Stomach smooth muscle (tissue), 2 donors: ENCODE results near the gene MARVELD1.
"Not testable (repeated sequence)": the region's sequence is repeated elsewhere in the genome, so short reads cannot be mapped to it uniquely, and the experiment has no call there.

Experiments used
- H3K27ac ChIP-seq: one replicate; pipeline ENCODE4 v1.7.0; 2013; ENCODE audit warnings: mild to moderate bottlenecking, low read length, inconsistent platforms
- H3K27me3 ChIP-seq, 2 donors: one replicate each; pipeline ENCODE4 v1.7.0; 2013; ENCODE audit warnings: low read length in 2 of 2; ENCODE audit not compliant: insufficient read depth in 2 of 2, control insufficient read depth in 1 of 2
- H3K36me3 ChIP-seq, 2 donors: one replicate each; pipeline ENCODE4 v1.7.0; 2013; ENCODE audit warnings: low read length in 2 of 2; ENCODE audit not compliant: control insufficient read depth in 2 of 2, insufficient read depth in 2 of 2
- H3K4me1 ChIP-seq: one replicate; pipeline ENCODE4 v1.7.0; 2013; ENCODE audit warnings: low read length; ENCODE audit not compliant: control insufficient read depth, insufficient read depth
- H3K4me3 ChIP-seq, 2 donors: one replicate each; pipeline ENCODE4 v1.7.0; 2013; ENCODE audit warnings: low read length in 2 of 2
- H3K9ac ChIP-seq, 2 donors: one replicate each; pipeline ENCODE4 v1.7.0; 2013; ENCODE audit warnings: low read length in 2 of 2, mild to moderate bottlenecking in 1 of 2
- H3K9me3 ChIP-seq, 2 donors: one replicate each; pipeline ENCODE4 v1.7.0; 2013; ENCODE audit warnings: low read length in 2 of 2; ENCODE audit not compliant: control insufficient read depth in 2 of 2
- donor health status: healthy.
- donor health status: Pancreatic carcinoma.

Gene MARVELD1

GRCh38 chr10:97698072-97698655 lies 15.4 kb upstream of the MARVELD1 start:
- H3K9ac ChIP-seq, H3K4me3 ChIP-seq, H3K9me3 ChIP-seq, H3K4me1 ChIP-seq, H3K27me3 ChIP-seq, H3K36me3 ChIP-seq, H3K27ac ChIP-seq: not testable (repeated sequence)

- Histone ChIP-seq H3K36me3 (no peaks in the 10 kb centered on the region), H3K27ac (no peak overlapping the region), H3K4me1 (no peaks in the 10 kb centered on the region), H3K9ac (peak overlapping the region in 1 of 2 donors; percentile 5), H3K9me3 (no peaks in the 10 kb centered on the region), H3K27me3 (no peaks in the 10 kb centered on the region), H3K4me3 (no peak overlapping the region)
These were observed 12.0 kb upstream of the MARVELD1 start for GRCh38 chr10:97701438-97702069.

- no peak overlapping the region for H3K27ac ChIP-seq
- no peak overlapping the region for H3K9ac ChIP-seq
- H3K9me3 ChIP-seq = no peaks in the 10 kb centered on the region
- no peaks in the 10 kb centered on the region for H3K27me3 ChIP-seq
- H3K36me3 ChIP-seq = no peaks in the 10 kb centered on the region
- no peak overlapping the region for H3K4me3 ChIP-seq
- H3K4me1 ChIP-seq = peaks cover 15% of the 10 kb centered on the region
These were observed 10.0 kb upstream of the MARVELD1 start for GRCh38 chr10:97703398-97704067.

GRCh38 chr10:97704341-97704740 lies 9.2 kb upstream of the MARVELD1 start:
- no peak overlapping the region for H3K27ac ChIP-seq
- H3K4me3 ChIP-seq = no peak overlapping the region
- no peaks in the 10 kb centered on the region for H3K27me3 ChIP-seq
- H3K9me3 ChIP-seq = no peaks in the 10 kb centered on the region
- H3K36me3 ChIP-seq = no peaks in the 10 kb centered on the region
- peaks cover 21% of the 10 kb centered on the region for H3K4me1 ChIP-seq
- H3K9ac ChIP-seq = no peak overlapping the region

DNA sequence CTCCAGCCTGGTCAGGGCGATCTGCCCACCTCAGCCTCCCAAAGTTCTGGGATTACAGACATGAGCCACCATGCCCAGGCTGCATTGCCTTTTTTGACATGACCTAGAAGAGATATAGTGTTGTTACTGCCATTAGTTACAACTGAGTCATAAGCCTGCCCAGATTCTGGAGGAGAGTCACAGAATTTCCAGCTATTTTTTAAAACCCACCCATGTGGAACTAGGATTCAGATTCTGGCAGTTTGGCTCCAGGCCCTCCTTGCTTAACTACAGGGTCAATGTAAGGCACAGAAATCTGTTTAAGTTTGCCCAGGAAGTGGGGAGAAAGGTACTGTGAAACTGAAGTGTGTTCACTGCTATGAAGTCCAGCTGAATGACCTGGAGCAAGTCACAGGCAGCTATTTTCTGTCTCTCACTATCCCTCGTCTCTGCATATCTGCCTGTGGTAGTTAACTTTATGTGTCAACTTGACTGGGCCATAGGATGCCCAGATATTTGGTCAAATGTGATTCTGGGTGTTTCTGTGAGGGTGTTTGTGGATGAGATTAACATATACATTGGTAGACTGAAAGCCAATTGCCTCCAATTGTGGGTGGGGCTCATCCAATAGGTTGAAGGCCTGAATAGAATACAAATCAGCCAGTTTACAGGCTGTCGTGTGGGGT lies 8.4 kb upstream of the MARVELD1 start:
- no peaks in the 10 kb centered on the region for H3K27me3 ChIP-seq
- H3K27ac ChIP-seq = no peak overlapping the region
- peaks cover 28% of the 10 kb centered on the region for H3K4me1 ChIP-seq
- H3K9me3 ChIP-seq = no peaks in the 10 kb centered on the region
- no peak overlapping the region for H3K4me3 ChIP-seq
- no peaks in the 10 kb centered on the region for H3K36me3 ChIP-seq
- no peak overlapping the region for H3K9ac ChIP-seq

GRCh38 chr10:97707134-97707861 lies 6.2 kb upstream of the MARVELD1 start:
- H3K9ac ChIP-seq = no peak overlapping the region
- peak overlapping the region; percentile 76 for H3K27ac ChIP-seq
- H3K27me3 ChIP-seq = no peaks in the 10 kb centered on the region
- no peaks in the 10 kb centered on the region for H3K36me3 ChIP-seq
- H3K4me1 ChIP-seq = peaks cover 34% of the 10 kb centered on the region
- no peaks in the 10 kb centered on the region for H3K9me3 ChIP-seq
- H3K4me3 ChIP-seq = no peak overlapping the region

- Histone ChIP-seq H3K27ac (peak overlapping the region; percentile 76), H3K4me3 (no peak overlapping the region), H3K36me3 (no peaks in the 10 kb centered on the region), H3K9ac (no peak overlapping the region), H3K4me1 (peaks cover 39% of the 10 kb centered on the region), H3K27me3 (no peaks in the 10 kb centered on the region), H3K9me3 (no peaks in the 10 kb centered on the region)
These were observed 5.4 kb upstream of the MARVELD1 start for GRCh38 chr10:97708167-97708566.

- Histone ChIP-seq H3K9me3 (no peaks in the 10 kb centered on the region), H3K36me3 (no peaks in the 10 kb centered on the region), H3K4me3 (peak overlapping the region; percentile 14 to 40), H3K9ac (peak overlapping the region in 1 of 2 donors; percentile 13), H3K27ac (peak overlapping the region; percentile 76), H3K27me3 (no peaks in the 10 kb centered on the region), H3K4me1 (peaks cover 44% of the 10 kb centered on the region)
These were observed 4.3 kb upstream of the MARVELD1 start for GRCh38 chr10:97708976-97709946.

DNA sequence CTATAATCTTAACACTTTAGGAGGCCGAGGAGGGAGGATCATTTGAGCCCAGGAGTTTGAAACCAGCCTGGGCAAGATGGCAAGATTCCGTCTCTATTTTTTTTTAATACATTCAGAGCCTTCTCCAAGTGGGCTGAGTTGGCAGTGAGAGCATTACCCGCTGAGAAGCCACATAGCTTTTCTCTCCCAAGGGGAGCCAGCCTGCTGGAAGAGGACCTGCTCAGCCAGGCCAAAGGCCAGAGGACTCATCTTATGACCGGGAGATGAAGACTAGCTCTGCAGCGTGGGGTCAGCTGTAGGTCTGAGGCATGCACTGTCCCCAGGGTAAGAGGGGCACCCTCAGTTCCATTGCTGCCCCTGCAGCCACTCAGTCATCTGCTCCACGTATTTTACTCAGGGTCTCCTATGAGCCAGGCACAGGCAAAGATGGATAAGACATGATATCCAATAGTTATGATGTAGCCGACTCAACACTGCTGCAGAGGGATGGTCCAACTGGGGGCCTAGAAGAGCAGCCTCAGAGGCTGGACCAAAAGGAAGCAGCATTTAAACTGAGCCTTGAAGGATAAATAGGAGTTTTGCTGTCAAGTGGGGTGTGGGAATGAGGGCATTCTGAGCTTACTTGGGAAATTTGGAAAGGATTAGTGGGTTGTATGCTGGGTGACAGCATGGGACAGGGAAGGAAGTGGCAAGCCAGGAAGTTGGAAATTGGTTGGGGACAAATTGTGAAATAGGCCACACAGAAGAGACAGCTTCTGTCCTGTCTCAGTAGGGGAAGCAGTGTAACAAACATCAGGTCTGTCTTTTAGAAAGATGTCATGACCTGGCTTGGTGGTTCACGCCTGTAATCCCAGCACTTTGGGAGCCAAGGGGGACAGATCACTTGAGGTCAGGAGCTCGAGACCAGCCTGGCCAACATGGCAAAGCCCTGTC lies 1.6 kb upstream of the MARVELD1 start:
- Histone ChIP-seq H3K27ac (peak overlapping the region; percentile 46), H3K4me1 (peaks cover 69% of the 10 kb centered on the region), H3K4me3 (peak overlapping the region in 1 of 2 donors; percentile 8), H3K9ac (peak overlapping the region in 1 of 2 donors; percentile 5), H3K36me3 (peaks cover 3 to 6% of the 10 kb centered on the region in 2 donors), H3K27me3 (no peaks in the 10 kb centered on the region), H3K9me3 (no peaks in the 10 kb centered on the region)
